DND-41 (cell line): ENCODE results near the gene USP10.

ENCODE experiments used
- CTCF ChIP-seq: IDR thresholded peaks from 2 replicates; pipeline ENCODE4 v1.5.1; 2012; ENCODE audit warnings: borderline replicate concordance, low read length, moderate library complexity, mild to moderate bottlenecking; ENCODE audit not compliant: poor library complexity, severe bottlenecking; ENCODE audit errors: extremely low read depth
- EZH2 ChIP-seq: IDR thresholded peaks from 3 replicates; pipeline ENCODE4 v1.6.1; 2012; ENCODE audit warnings: borderline replicate concordance, low read depth, mild to moderate bottlenecking, moderate library complexity, low read length, inconsistent platforms; ENCODE audit not compliant: severe bottlenecking

DNA sequence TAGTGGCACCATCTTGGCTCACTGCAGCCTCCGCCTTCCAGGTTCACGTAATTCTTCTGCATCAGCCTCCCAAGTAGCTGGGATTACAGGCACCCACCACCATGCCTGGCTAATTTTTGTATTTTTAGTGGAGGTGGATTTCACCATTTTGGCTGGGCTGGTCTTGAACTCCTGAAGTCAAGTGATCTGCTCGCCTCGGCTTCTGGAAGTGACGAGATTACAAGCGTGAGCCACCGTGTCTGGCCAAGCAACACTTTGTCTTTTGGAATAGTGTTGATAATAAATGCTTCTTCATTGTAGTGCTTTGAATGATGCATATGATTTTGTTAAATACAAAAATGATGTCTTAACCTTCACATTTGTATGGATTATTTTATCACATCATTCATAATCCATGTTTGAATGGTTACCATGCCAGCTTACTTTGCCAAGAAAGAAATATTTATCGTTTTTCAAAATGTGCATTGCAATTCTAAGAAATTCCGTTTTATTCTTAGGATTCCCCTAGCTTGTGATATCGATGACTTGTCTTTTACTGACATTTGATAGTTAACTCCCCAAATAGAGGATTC, 29.1 kb downstream of the USP10 start:
- TF ChIP-seq CTCF: no peak
- no peak for TF ChIP-seq EZH2
